COLO829 (cell line): Measurements from ENCODE around the gene TMEM191B.
"Not testable (repeated sequence)": the region's sequence is repeated elsewhere in the genome, so short reads cannot be mapped to it uniquely, and the experiment has no call there.

Experiments
- DNase-seq: peaks from one replicate; pipeline ENCODE4 v3.0.0; 2012; ENCODE audit warnings: low spot score

TMEM191B gene

DNA sequence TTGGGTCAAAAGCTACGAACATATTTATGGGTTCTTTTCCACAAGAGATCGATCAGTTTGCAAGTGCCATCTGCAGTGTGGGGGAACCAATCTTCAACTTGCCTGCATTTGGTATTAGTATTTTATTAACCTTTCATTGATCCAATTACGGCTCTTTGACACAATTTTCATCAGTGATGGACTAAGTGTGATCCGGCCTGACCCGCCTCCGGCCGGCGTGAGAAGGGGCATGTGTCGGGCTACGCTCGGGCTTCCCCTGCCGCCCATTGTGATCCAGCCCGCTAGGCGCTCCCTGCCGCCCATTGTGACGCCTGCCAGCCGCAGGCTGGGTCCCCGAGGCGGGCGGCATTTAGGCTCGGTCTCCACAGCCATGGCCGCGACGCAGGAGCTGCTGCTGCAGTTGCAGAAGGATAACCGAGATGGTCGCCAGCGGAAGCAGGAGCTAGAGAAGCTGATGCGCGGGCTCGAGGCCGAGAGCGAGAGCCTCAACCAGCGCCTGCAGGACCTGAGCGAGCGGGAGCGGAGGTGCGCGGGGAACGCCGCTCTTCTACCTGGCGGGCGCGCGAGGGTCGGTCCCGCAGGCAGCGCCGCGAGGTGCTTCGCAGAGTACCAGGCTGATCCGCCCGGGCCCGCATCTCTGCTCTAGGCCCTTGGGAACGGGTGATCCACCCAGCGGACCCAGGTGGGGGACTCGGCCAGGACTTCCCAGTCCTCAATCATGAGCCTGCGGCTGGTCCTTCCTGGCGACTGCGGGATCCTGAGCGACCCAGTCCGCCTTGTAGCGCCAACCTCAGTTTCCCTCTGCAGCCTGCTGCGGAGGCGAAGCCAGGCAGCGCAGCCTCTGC, at the start of gene TMEM191B:
Gene TMEM191B (plus strand): TSS at position 51 of the 845 bp plus-strand sequence. CDS start 179 bp downstream, at position 230.
- not testable (repeated sequence) for DNase-seq

DNA sequence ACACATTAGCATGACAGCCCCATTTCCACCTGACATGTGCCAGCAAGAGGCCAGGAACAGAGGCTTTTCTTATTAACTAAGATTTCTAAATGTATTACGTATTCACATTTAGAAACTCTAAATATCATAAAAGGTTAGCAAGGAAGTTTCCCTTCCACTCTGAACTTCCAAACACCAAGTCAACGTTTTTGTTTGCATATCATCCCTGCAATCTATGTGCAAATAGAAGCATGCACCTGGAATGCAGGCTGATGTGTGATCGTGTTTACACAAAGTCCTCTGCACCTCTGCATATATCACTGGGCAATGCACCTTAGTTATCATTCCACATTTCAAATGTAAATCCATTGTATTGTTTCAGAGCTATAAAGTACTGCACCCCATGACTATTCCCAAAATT, 31.4 kb upstream of the TMEM191B start:
- not testable (repeated sequence) for DNase-seq

DNA sequence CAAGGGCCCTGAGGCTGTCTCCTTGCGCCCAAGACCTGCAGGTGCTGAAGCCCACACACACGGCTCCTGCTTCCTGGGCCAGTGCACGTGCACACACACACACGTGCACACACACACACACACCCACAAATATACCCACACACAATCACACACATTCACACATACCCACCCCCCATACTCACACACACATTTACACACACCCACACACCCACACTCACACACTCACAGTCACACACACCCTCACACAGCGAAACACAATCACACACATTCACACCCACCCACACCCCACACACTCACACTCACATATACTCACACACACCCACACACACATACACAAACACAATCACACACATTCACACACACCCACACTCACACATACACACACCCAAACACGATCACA, 16.3 kb upstream of the TMEM191B start:
- DNase-seq, result not testable (repeated sequence)

DNA sequence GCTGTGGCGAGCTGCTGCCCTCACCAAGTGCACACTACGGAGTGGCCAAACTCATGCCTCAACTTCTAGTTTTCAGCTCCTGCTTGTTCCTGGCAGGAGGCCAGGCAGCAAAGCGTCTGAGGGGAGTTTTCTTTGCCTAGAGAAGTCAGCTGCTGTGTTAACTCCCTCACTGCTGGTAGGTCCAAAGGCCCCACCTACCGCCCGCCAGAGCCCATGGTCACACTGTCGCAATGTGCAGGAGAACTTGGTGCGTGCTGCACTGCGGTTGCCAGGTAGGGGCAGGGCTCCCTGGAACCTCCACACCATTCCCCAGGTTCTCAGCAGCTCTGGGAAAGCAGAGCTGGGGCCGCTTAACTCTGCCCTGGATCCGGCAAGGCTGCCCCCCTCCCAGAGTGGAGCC, 15.2 kb upstream of the TMEM191B start:
- not testable (repeated sequence) for DNase-seq

DNA sequence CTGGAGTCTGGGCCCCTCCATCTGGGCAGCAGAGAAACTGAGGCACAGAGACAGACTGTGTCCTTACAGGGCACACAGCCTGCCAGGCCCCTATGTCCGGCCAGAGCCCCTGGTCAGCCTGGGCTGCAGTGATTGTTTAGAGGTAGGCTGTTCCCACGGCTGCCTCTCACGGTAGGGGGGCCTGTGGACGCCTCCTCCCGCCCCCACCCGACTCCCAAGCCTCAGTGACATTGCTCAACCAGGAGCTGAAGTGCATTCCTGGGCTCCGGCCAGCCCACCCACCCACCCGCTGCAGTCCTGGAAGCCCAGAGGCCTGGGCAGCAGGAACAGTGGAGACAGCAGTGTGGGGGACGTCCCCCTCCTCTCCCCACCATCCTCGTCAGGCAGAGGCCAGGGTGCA, 14.1 kb upstream of the TMEM191B start:
- DNase-seq, result not testable (repeated sequence)

DNA sequence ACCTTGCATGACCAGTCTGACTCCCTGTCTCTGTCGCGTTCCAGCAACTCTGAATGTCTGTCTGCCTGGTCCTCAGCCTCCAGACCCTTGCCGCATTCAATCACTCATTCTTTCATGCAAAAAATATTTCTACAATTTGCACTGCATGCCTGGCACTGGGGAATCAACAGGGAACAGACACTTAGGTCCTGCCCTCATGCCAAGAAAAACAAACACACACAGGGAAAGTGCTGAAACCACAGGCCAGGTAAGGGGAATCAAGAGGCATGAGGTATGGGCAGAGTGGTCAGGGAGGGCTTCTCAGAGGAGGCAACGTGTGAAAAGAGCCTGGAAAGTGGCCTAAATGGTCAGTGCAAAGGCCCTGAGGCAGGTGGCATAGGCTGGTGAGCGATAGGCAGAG, 9.5 kb upstream of the TMEM191B start, which contains the start of gene GGTLC3:
Gene GGTLC3 (minus strand): TSS at position 101 of the 400 bp plus-strand sequence. CDS start 264 bp downstream, outside the sequence.
- not testable (repeated sequence) for DNase-seq

DNA sequence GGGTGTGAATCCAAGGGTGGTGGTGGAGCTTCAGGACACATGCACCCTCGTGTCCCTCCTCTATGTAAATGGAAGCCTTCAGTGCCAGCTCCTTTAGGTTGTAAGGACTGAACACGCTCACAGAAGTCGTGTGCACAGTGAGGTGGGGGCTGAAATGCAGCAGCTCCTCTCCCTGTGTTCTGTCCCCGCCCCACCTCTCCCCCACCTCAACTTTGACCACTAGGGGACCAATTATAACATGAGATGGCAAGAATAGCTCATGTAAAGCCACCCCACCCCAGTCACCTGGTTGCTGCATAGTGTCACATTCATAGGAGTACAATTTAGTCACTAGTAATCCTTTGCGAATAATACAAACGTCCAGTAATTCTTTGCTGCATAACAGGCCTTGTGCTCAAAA, 4.8 kb upstream of the TMEM191B start:
- DNase-seq, result not testable (repeated sequence)

DNA sequence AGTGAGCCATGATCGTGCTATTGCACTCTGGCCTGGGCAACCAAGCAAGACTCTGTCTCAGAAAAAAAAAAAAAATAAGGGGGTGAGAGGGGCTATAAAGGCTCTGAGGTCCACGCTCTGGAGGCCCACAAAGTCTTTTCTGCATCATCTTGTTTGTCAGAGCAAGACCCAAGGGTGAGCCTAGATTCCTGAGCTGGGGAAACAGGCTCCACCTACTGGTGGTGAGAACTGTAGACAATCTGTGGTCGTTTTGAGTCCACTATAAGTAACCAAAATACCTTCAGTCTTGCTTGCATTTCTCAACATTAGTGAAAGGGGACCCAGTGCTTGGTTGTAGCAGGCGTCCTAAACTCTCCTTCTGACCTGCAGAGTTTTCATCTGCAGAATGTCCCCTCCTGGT, 4.3 kb upstream of the TMEM191B start:
- not testable (repeated sequence) for DNase-seq

DNA sequence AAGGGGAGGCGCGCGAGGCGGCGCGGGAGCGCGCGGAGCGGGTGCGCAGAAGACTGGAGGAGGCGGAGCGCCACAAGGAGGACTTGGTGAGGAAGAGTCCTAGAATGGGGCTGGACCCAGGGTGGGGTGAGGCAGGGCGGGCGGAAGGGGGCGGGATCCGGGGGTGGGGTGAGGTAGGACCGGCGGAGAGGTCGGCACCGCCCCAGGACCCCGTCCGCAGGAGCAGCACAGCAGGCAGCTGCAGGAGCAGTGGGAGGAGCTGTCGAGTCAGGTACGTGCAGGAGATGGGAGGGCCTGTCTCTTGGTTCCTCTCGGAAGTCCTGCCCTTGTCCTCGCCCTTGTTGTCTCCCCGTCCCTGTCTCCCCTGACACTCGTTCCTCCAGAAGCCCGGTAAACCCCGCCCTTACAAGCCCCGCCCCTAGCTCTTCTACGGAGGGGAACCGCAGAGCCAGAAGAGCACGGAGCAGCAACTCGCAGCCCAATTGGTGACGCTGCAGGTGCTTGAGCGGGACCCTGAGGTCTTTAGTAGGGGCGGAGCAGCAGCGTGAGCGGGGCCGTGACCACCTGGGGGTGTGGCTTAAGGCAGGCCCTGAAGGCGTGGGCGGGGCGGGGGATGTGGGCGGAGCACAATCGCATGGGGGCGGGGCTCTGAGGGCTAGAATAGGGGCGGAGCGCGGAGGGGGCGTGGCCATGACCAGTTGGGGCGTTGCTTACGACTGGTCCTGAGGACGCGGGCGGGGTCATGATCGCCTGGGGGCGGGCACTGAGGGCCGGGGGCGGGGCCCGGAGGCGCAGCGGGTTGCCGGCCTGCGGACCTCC, 1.2 kb downstream of the TMEM191B start:
- not testable (repeated sequence) for DNase-seq

DNA sequence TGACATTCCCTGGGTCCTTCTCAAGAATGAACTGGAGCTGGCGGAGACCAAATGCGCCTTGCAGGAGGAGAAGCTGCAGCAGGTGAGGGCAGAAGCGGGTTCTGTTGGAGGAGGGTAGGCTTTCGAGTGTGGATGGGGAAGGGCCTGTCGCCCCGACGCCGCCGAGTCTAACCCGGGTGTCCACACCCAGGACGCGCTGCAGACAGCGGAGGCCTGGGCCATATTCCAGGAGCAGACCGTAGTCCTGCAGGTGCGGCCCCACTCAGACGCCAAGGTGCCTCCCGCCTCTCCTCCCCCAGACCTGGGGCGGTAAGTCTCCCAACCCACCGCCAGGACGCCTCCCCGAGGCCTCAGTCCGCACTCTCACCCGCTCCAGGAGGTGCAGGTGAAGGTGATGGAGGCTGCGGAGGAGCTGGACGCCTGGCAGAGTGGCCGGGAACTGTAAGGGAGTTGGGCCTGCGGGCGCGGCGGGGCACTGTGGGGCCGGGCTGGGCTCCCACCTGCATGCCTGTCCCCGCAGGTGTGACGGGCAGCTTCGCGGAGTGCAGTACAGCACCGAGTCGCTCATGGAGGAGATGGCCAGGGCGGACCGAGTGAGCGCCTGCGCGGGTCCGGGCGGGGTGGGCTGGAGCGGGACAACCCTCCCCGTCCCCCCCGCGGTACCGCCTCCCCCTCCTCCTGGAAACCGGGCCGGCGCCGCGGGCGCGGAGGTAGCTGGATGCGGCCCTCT, 2.0 kb downstream of the TMEM191B start:
- DNase-seq, result not testable (repeated sequence)

DNA sequence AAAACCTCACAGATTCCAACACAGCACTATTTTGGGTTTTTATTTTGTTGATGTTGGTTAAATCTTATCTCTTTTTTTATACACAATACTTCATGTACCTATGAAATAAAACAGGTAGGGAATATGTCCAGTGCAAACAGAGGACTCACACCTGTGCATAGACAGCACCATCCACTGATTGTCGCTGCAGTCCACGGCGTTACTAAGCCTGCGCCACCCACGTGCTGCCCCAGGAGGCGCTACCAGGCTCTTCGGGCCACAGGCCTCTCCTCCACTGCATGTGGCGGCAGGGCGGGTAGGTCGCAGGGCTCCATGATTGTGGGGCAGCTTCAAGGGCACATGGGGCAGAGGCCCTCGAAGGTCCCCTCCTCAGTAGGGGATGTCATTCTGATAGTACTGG, 6.0 kb downstream of the TMEM191B start:
- DNase-seq, result not testable (repeated sequence)

DNA sequence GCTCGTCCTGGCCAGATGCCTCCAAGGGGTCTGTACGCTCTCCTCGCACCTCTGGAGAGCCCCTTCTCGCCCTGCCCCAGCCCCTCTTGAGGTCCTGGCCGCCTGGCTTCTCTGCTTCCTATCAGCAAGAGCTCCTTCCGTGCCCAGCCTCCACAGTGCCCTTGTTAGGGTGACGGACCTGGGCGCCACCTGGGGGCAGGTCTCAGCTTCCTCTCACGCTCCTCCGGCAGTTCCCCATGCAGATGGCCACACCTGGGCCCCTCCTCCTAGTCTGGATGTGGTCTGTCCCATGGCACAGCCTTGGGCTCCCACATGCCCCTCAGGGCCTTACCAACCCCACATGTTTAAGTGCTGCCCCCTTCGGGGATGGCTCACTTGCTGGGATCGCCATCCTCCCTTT, 6.7 kb downstream of the TMEM191B start:
- DNase-seq, result not testable (repeated sequence)

DNA sequence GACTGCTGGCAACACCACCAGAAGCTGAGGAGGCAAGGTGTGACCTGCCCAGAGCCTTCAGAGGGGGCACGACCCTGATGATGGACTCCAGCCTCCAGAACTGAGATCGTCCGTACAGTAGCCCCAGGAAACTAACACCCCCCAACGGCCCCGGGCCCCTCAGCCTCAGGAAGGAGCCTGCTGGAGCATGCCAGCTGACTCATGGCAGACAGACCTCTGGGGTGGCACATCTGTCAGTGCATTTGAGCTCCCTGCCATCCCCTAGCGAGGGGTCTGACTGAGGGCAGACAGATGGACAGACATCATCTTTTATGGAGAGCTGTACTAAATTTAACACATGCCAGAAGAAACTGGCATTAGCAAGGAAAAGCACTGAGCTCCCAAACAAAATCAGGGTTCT, 12.4 kb downstream of the TMEM191B start:
- not testable (repeated sequence) for DNase-seq

DNA sequence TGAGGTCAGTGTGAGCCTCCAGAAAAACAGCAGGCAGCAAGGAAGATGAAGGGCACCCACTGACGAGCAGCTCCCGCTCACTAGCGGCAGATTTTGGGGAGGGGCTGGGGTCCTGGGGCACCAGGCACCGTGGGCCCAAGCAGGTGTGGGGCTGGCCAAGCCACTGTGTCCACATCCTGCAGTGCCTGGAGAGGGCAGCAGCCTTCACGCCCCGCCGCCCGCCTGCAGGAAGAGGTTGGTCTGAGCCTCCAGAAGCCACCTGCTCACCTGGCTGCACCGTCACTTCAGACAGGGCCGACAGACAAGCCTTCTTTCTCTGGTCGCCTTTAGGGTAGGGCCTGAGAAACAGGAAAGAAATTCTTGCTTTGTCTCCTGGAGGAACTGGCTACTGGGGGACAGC, 15.8 kb downstream of the TMEM191B start:
- DNase-seq, result not testable (repeated sequence)

DNA sequence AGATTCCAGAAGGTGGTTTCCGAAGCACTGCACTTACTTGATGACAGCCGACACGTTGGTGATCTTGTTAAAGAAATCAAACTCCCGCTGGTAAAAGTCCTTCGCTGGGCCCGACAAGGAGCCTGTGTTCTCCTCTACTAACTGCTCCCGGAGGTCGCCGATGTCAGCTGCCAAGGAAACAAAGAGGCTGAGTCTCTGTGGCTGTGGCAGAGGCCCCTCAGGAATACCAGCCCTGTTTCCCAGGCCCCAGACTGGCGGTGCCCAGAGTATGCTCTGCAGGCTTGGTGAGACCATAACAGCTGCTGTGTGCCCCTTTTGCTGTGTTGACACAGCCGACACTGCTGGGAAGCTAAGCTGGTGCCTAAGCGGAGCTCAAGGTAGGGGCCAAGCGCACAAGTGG, 17.0 kb downstream of the TMEM191B start:
- not testable (repeated sequence) for DNase-seq

DNA sequence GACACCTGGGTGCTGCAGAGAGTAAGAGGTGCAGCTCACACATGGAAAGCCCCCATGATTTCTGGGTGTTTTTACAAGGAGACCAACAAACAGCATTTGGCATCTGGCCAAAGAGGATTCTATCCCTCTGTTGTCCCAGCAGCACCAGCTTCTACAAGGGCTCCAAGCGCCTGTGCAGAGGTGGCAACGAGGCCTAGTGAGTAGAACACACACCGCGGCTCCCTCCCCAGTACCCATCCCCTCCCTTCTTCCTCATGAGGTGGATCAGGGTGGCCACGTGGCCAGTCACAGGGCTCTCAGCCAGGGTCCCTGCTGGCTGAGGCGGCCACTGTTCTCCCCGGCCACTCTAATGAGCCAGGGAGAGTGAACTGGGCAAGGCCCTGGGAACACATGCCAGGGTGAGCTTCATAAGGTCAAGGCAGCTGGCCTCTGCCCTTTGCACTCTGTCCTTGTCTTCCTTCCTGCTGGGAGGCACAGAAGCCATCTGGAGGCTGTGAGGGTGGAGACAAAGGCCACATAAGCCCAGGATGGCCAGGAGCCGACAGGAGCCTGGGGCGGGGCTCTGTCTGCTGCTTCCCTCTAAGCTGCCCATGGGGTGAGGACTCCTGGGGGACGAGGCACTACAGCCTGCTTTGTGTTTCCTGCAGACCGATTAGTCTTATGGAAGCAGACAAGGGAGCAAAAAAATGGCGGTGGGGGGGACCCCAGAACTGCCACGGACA, 22.0 kb downstream of the TMEM191B start:
- not testable (repeated sequence) for DNase-seq

DNA sequence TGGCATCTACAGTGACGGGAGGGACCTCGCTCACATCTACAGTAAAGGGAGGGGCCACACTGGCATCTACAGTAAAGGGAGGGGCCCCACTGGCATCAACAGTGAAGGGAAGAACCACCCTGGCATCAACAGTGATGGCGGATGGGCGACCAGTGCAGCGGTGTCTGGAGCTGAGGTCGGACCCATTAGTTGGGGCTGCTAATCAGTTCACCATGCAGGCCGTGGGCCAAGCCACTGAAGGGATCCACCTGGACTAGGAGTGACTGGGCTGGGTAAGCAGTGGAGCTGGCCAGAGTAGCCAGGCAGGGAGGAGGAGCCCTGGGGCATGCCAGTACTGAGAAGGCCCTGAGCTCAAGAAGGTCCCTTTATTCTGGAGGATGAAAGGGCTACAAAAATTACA, 23.4 kb downstream of the TMEM191B start:
- not testable (repeated sequence) for DNase-seq

DNA sequence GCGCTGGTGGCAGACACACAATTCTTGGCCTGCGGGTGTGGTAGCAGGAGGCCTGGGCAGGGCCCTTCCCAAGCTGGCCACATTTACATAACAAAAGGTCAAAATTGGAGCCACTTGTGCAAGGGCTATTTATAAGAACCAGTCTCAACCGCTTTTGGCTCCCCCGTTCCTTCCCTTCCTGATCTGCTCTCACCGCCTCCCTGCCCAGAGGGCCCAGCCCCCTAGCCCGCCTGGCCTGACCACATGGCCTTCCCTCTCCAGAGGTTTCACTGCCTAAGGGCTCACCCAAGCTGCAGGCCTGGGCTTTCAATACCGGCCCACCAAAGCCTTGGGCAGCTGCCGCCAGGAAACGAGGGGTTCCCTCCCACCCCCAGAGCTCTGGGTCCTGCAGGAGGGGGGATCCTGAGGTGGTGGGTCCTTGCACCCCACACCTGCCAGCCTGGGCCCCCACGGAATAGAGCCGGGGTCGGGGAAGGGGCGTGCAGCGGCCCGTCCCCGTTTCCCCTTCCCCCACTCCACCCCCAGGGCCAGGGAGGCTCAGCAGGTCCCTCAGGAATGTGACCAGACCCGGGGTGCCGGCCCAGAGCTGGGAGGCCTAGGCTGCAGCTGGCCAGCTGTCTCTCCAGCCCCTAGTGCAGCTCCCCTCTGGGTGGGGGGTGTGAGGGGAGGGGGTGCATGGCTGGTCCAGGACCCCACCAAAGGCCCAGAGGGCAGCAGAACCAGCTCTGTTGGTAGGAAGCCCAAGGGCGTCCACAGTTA, 25.4 kb downstream of the TMEM191B start:
- DNase-seq, result not testable (repeated sequence)

DNA sequence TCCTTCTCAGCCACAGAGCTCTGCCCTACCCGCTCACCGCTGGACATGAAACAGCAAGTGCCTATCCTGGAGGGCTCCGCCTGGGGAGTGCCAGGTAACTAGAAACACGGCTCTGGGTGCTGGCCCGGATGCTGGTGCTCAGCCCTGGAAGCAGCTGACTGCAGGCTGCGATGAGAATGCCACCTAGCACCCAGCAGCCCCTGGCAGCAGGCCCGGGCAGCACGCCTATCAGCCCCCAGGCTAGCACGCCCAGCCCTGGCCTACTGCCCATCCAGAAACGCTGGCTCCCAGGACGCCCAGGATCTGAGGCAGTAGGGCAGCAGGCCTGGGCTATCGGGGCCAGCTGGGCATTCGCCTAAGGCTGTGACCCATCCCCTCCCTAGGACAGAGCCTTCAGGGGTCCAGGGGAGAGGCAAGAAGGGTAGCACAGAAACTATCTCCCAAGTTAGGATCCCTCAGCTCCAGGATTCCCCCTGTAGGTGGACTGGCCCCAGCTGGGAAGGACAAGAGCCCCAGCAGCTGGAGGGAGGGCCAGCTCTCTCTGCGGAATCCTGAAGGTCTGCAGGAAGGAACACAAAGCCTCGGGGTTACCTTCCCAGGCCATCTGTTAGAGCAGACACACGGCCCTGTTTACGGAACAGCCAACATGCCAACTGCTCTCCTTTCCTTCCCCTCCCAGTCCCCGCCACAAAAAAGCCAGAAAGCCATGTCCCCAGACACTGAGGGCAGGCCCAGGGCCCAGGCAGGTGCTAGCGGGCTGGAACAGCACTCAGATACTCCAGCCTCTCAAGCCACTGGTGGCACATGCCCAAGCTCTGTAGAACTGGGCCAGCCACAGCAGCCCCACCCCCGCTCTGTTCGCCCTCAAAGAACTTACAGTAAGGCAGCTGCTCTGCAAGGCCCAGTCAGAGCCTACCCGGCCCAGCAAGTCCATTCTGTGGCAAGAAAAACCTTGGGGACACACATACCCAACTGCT, 27.0 kb downstream of the TMEM191B start:
- DNase-seq, result not testable (repeated sequence)
